Measurements from ENCODE around the gene GMPPA.

Gene GMPPA

DNA sequence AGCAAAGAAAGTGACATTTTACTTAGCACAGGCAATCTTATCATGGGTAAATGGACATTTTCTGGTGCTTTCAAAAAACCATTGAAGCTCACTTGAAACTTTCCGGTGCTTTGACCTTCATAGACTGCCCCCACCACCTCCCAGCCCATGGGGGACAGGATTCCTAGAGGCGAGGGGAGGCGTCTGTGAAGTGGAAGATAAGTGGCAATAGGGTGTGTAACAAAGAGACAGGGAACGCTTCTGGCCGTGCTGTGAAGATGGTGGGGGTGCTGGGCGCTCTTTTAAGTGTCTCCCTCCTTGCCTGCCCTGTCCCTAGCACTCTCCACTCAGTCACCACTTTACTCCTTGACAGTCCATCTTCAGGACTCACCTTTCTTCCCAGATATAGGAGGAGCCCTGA is 23.4 kb upstream of the GMPPA start:
- no peak for DNase-seq

DNA sequence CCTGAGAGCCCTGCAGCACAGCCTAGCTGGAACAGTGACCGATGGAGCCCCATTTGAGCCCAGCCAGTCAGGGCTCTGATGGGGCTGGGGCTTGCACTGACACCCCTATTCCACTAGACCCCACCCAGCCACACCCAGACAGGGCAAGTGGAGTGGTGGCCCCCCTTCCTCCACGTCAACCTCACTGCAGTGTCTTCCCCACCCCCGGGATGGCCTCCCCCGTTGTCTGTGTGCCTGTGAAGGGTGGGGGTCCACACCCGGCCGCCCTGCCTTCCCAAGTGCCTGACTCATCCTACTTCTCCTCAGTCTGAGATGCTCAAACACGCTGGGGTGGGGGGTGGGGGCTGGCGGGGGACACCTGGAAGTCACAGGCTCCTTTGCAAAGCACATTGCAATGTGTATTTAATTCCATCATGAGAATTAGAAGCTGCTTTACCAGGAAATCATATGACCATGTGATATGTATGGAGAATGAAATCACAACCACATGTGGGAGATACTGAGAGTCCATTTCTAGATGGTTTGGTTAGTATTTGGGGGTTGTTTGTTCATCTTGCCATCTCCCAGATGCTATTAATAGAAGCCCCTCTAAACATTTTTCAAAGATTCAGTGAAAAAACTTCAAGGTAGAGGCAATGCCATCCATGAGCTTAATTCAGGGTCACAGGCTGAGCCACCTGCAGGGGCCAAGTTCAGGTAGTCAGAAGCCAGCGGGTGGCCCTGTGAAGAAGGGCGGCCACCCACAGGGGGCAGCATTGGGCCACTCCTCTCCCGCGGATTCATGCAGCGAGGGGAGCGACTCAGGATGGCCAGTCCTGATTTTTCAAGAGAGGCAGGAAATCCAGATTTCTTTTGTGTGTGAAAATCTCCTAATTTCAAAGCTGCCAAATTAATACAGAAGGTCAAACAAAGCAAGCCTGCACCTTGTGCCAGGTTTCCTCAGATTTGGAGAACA is 22.7 kb upstream of the GMPPA start:
- peaks cover 7% of the 10 kb centered on the region for H3K27me3 Mint-ChIP-seq
- no peaks in the 10 kb centered on the region for H3K9me3 Mint-ChIP-seq
- H3K4me1 Mint-ChIP-seq (ENCODE audit: low read depth): peaks cover 4% of the 10 kb centered on the region
- H3K27ac Mint-ChIP-seq: no peak overlapping the region
- DNase-seq: peak; percentile 77
- H3K36me3 Mint-ChIP-seq (ENCODE audit: low read depth): no peaks in the 10 kb centered on the region
- no peak overlapping the region for H3K4me3 Mint-ChIP-seq

More for the DNA sequence above, 23.4 kb upstream of the GMPPA start:
- Mint-ChIP-seq H3K36me3 (ENCODE audit: low read depth) (no peaks in the 10 kb centered on the region), H3K9me3 (no peaks in the 10 kb centered on the region), H3K27me3 (peaks cover 3% of the 10 kb centered on the region), H3K27ac (no peak overlapping the region), H3K4me3 (no peak overlapping the region), H3K4me1 (ENCODE audit: low read depth) (peaks cover 4% of the 10 kb centered on the region)

DNA sequence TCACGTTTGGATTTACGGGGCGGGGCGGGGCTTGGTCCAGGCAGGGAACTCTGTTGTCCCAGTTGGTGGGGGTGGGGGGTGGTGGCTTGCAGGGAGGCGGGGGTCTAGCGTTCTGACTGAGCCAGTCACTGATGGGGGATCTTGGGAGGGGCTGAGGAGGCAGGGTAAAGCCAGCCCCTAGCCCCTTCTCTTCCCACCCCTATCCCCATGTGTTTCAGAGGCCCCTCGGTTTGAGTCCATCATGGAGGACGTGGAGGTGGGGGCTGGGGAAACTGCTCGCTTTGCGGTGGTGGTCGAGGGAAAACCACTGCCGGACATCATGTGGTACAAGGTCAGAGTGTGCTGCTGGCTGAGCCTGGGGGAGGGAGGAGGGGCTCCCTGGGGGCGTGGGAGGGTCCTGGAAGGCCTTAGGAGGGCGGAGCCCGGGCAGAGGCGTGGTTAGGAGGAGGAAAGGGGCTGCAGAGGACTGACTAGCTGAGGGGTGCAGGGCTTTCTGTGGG is 22.0 kb upstream of the GMPPA start:
- no peak for DNase-seq
- Mint-ChIP-seq H3K9me3 (no peaks in the 10 kb centered on the region), H3K27ac (no peak overlapping the region), H3K4me3 (no peak overlapping the region), H3K27me3 (peaks cover 11% of the 10 kb centered on the region), H3K36me3 (ENCODE audit: low read depth) (no peaks in the 10 kb centered on the region), H3K4me1 (ENCODE audit: low read depth) (peaks cover 4% of the 10 kb centered on the region)

DNA sequence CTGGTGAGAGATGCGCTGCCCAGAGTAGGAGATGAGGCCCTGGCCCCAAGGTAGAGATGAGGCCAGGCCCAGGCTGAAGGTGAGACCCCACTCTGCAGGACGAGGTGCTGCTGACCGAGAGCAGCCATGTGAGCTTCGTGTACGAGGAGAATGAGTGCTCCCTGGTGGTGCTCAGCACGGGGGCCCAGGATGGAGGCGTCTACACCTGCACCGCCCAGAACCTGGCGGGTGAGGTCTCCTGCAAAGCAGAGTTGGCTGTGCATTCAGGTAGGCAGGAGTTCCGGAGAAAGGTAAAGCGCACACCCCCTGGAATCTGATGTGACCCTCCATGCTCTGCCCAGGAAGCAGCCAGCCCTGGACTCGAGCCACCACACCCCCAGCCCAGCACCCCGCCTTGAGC is 21.5 kb upstream of the GMPPA start:
- Mint-ChIP-seq H3K36me3 (ENCODE audit: low read depth) (no peaks in the 10 kb centered on the region), H3K4me3 (no peak overlapping the region), H3K4me1 (ENCODE audit: low read depth) (peaks cover 4% of the 10 kb centered on the region), H3K27me3 (peaks cover 16% of the 10 kb centered on the region), H3K9me3 (no peaks in the 10 kb centered on the region), H3K27ac (no peak overlapping the region)
- no peak for DNase-seq

DNA sequence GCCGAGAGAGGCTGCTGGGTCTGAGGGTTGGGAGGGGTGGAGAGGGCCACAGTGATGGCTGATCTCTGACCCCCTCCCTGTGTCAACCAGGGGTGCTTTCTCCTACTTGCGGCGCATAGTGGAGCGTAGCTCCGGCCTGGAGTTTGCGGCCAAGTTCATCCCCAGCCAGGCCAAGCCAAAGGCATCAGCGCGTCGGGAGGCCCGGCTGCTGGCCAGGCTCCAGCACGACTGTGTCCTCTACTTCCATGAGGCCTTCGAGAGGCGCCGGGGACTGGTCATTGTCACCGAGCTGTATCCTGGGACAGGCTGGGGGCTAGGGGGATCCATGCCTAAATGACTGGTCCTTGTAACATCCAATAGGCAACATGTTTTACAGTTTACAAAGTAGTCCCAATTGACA is 20.9 kb upstream of the GMPPA start:
- Mint-ChIP-seq H3K9me3 (no peaks in the 10 kb centered on the region), H3K27me3 (peaks cover 23% of the 10 kb centered on the region), H3K36me3 (ENCODE audit: low read depth) (no peaks in the 10 kb centered on the region), H3K4me1 (ENCODE audit: low read depth) (peaks cover 4% of the 10 kb centered on the region), H3K27ac (no peak overlapping the region), H3K4me3 (no peak overlapping the region)
- DNase-seq: no peak

DNA sequence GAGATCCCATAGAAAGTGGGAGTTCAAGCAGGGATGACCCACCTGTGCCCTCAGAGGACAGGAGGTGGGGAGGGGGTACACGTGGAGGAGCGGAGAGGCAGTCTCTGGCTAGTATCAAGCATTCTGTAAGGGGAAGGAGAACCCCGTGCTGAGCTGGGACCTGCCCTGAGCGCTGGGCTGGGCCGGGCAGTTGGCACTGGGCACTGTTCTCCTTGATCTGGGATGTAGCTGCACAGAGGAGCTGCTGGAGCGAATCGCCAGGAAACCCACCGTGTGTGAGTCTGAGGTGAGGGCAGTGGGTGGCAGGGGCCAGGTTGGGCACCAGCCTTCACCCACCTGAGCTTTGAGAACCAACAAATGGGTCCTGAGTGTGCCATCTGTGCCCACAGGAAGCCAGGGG is 19.8 kb upstream of the GMPPA start:
- no peak for DNase-seq
- Mint-ChIP-seq H3K36me3 (ENCODE audit: low read depth) (no peaks in the 10 kb centered on the region), H3K27ac (no peak overlapping the region), H3K4me1 (ENCODE audit: low read depth) (peaks cover 6% of the 10 kb centered on the region), H3K27me3 (peaks cover 29% of the 10 kb centered on the region), H3K4me3 (no peak overlapping the region), H3K9me3 (no peaks in the 10 kb centered on the region)

DNA sequence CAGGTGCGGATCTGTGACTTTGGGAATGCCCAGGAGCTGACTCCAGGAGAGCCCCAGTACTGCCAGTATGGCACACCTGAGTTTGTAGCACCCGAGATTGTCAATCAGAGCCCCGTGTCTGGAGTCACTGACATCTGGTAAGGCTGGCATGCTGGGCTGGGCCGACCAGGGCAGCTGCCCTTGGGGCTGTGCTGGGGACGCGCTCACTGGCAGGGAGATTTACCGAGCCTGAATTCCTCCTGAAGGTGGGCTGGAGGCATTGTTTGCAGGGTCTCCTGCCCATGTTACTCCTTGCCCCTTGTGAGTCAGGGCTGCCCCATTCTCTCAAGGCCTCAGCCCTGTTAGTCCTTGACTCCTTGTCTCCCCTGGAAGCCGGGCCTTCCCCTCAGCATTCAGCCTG is 18.7 kb upstream of the GMPPA start:
- Mint-ChIP-seq H3K27ac (no peak overlapping the region), H3K27me3 (peaks cover 35% of the 10 kb centered on the region), H3K4me3 (no peak overlapping the region), H3K36me3 (ENCODE audit: low read depth) (no peaks in the 10 kb centered on the region), H3K4me1 (ENCODE audit: low read depth) (peaks cover 8% of the 10 kb centered on the region), H3K9me3 (no peaks in the 10 kb centered on the region)
- DNase-seq: no peak

DNA sequence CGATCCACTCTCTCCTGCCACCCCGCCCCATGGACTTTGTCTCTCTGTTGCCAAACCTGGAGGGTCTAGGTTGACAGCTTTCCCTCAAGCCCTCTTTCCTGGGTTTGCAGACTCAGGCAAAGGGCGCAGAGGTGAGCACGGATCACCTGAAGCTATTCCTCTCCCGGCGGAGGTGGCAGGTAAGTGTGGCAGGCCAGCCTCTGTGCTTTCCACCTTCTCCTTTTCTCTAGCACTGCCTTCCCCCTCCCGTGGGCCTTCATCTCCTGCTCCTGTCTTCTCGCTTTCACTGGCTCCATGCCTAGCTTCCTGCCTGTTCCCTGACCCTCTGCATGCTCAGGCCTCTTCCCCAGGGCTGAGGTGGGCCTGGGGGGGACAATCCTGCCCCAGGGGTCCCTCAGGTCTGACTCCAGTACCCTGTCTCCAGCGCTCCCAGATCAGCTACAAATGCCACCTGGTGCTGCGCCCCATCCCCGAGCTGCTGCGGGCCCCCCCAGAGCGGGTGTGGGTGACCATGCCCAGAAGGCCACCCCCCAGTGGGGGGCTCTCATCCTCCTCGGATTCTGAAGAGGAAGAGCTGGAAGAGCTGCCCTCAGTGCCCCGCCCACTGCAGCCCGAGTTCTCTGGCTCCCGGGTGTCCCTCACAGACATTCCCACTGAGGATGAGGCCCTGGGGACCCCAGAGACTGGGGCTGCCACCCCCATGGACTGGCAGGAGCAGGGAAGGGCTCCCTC is 15.9 kb upstream of the GMPPA start:
- Mint-ChIP-seq H3K36me3 (ENCODE audit: low read depth) (no peaks in the 10 kb centered on the region), H3K27me3 (peaks cover 60% of the 10 kb centered on the region), H3K9me3 (no peaks in the 10 kb centered on the region), H3K4me1 (ENCODE audit: low read depth) (peaks cover 6% of the 10 kb centered on the region), H3K27ac (no peak overlapping the region), H3K4me3 (no peak overlapping the region)
- DNase-seq: no peak

DNA sequence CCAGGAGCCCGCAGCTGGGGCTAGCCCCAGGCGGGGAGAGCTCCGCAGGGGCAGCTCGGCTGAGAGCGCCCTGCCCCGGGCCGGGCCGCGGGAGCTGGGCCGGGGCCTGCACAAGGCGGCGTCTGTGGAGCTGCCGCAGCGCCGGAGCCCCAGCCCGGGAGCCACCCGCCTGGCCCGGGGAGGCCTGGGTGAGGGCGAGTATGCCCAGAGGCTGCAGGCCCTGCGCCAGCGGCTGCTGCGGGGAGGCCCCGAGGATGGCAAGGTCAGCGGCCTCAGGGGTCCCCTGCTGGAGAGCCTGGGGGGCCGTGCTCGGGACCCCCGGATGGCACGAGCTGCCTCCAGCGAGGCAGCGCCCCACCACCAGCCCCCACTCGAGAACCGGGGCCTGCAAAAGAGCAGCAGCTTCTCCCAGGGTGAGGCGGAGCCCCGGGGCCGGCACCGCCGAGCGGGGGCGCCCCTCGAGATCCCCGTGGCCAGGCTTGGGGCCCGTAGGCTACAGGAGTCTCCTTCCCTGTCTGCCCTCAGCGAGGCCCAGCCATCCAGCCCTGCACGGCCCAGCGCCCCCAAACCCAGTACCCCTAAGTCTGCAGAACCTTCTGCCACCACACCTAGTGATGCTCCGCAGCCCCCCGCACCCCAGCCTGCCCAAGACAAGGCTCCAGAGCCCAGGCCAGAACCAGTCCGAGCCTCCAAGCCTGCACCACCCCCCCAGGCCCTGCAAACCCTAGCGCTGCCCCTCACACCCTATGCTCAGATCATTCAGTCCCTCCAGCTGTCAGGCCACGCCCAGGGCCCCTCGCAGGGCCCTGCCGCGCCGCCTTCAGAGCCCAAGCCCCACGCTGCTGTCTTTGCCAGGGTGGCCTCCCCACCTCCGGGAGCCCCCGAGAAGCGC is 15.0 kb upstream of the GMPPA start:
- Mint-ChIP-seq H3K9me3 (no peaks in the 10 kb centered on the region), H3K36me3 (ENCODE audit: low read depth) (no peaks in the 10 kb centered on the region), H3K27me3 (peaks cover 62% of the 10 kb centered on the region), H3K4me3 (peak overlapping the region; percentile 49), H3K4me1 (ENCODE audit: low read depth) (peaks cover 6% of the 10 kb centered on the region), H3K27ac (no peak overlapping the region)
- DNase-seq: peak; percentile 45

DNA sequence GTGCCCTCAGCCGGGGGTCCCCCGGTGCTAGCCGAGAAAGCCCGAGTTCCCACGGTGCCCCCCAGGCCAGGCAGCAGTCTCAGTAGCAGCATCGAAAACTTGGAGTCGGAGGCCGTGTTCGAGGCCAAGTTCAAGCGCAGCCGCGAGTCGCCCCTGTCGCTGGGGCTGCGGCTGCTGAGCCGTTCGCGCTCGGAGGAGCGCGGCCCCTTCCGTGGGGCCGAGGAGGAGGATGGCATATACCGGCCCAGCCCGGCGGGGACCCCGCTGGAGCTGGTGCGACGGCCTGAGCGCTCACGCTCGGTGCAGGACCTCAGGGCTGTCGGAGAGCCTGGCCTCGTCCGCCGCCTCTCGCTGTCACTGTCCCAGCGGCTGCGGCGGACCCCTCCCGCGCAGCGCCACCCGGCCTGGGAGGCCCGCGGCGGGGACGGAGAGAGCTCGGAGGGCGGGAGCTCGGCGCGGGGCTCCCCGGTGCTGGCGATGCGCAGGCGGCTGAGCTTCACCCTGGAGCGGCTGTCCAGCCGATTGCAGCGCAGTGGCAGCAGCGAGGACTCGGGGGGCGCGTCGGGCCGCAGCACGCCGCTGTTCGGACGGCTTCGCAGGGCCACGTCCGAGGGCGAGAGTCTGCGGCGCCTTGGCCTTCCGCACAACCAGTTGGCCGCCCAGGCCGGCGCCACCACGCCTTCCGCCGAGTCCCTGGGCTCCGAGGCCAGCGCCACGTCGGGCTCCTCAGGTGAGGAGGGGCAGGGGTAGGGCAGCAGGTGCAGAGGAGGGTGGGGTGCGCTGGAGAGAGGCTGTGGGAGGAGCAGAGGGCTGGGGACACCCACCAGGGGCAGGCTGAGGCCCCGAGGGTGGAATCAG is 14.1 kb upstream of the GMPPA start:
- Mint-ChIP-seq H3K4me1 (ENCODE audit: low read depth) (peaks cover 6% of the 10 kb centered on the region), H3K27me3 (peaks cover 68% of the 10 kb centered on the region), H3K4me3 (peak overlapping the region; percentile 49), H3K36me3 (ENCODE audit: low read depth) (no peaks in the 10 kb centered on the region), H3K9me3 (no peaks in the 10 kb centered on the region), H3K27ac (no peak overlapping the region)
- peak; percentile 51 for DNase-seq

DNA sequence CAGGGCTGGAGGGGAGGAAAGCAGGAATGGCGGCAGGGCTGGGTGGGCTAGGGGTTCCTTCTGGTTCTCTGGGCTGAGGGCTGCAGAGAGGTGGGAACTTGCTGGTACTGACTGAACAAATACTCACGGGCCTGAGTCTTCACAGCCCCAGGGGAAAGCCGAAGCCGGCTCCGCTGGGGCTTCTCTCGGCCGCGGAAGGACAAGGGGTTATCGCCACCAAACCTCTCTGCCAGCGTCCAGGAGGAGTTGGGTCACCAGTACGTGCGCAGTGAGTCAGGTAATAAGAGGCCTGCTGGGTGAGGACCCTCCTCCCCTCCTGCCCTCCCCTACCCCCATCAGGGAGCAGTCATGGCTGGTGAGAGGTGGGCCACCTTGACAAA is 13.5 kb upstream of the GMPPA start:
- H3K4me1 Mint-ChIP-seq (ENCODE audit: low read depth): peaks cover 6% of the 10 kb centered on the region
- no peak overlapping the region for H3K27ac Mint-ChIP-seq
- H3K9me3 Mint-ChIP-seq: no peaks in the 10 kb centered on the region
- peaks cover 69% of the 10 kb centered on the region for H3K27me3 Mint-ChIP-seq
- no peaks in the 10 kb centered on the region for H3K36me3 Mint-ChIP-seq (ENCODE audit: low read depth)
- no peak overlapping the region for H3K4me3 Mint-ChIP-seq
- no peak for DNase-seq

DNA sequence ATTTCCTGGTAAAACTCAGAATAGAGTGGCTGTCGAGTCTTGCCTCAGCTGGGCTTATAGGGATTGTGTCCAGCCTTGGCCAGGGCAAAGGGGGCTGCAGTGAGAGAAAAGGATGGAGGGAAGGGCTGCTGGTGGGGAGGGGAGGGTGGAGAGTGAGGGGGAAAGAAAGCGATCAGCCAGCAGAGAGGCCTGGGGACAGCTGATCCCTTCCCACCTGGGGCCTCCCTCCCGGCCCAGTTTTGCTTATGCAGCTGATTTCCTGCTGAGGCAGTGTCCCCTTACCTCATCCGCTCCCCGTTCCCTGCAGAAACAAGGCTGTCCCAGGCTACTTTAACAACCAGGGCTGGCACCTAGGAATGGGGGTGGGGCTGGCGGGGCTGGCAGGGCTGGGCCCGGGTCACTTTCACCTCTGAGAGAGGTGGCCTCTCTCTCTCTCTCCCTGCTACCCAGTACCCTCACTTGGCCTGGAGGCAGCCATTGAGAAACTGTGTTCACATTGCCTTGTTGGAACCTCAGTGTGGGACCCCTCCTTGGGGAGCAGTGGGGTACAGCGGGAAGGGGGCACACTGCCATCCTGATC is 12.2 kb upstream of the GMPPA start:
- Mint-ChIP-seq H3K27ac (no peak overlapping the region), H3K27me3 (peaks cover 64% of the 10 kb centered on the region)
- no peak for DNase-seq

DNA sequence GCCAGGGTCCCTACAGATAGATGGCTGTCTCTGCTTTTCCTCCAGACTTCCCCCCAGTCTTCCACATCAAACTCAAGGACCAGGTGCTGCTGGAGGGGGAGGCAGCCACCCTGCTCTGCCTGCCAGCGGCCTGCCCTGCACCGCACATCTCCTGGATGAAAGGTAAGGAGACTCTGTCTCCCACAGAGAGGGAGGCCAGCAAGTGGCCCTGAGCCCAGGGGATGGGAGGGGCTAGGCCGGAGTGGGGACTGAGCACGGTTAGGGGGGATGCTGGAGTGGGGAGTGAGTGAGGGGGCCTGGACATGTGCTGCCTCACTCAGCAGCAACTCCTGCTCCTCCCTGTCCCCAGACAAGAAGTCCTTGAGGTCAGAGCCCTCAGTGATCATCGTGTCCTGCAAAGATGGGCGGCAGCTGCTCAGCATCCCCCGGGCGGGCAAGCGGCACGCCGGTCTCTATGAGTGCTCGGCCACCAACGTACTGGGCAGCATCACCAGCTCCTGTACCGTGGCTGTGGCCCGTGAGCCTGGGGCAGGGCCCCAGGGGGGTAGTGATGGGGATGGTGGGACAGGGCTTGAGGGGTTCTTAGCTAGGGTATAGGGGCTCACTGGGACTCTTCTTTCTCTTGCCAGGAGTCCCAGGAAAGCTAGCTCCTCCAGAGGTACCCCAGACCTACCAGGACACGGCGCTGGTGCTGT is 10.4 kb upstream of the GMPPA start:
- Mint-ChIP-seq H3K27ac (no peak overlapping the region), H3K4me1 (ENCODE audit: low read depth) (peaks cover 6% of the 10 kb centered on the region), H3K9me3 (no peaks in the 10 kb centered on the region), H3K36me3 (ENCODE audit: low read depth) (no peaks in the 10 kb centered on the region), H3K27me3 (peaks cover 62% of the 10 kb centered on the region), H3K4me3 (no peak overlapping the region)
- DNase-seq: no peak

More for the DNA sequence above, 12.2 kb upstream of the GMPPA start:
- peaks cover 6% of the 10 kb centered on the region for H3K4me1 Mint-ChIP-seq (ENCODE audit: low read depth)
- H3K9me3 Mint-ChIP-seq: no peaks in the 10 kb centered on the region
- no peak overlapping the region for H3K4me3 Mint-ChIP-seq
- H3K36me3 Mint-ChIP-seq (ENCODE audit: low read depth): no peaks in the 10 kb centered on the region
